Hepatocyte (in vitro differentiated cells): ENCODE data around the gene CACHD1.

Experiments used
- CTCF ChIP-seq: fragments of 200-600 bp; sonication (generic); IDR thresholded peaks from 2 replicates; pipeline ENCODE4 v1.5.1; 2016; ENCODE audit warnings: antibody characterized with exemption, mild to moderate bottlenecking; ENCODE audit not compliant: poor library complexity
- EZH2 ChIP-seq: fragments of 200-600 bp; sonication (generic); IDR thresholded peaks from 2 replicates; pipeline ENCODE4 v1.6.1; 2016; ENCODE audit warnings: antibody characterized with exemption, mild to moderate bottlenecking, borderline replicate concordance
- EZH2phosphoT487 ChIP-seq: fragments of 200-600 bp; sonication (generic); IDR thresholded peaks from one replicate; pipeline ENCODE4 v1.6.1; 2018; ENCODE audit warnings: antibody characterized with exemption, mild to moderate bottlenecking, low read depth, moderate library complexity; ENCODE audit not compliant: unreplicated experiment, severe bottlenecking

- TF ChIP-seq CTCF, result no peak
- TF ChIP-seq EZH2phosphoT487, result no peak
- TF ChIP-seq EZH2, result no peak
Measured at GRCh38 chr1:64474133-64474532, 4.2 kb downstream of the CACHD1 start.
